Lower leg skin (tissue), 3 donors: Measurements from ENCODE around the gene C8G.

Experiments used
- CTCF ChIP-seq, 3 donors: fragments of 450-650 bp; IDR thresholded peaks; one replicate each; pipeline ENCODE4 v1.5.1; 2016; ENCODE audit warnings: antibody characterized with exemption in 3 of 3, mild to moderate bottlenecking in 3 of 3, moderate library complexity in 2 of 3
- POLR2A ChIP-seq, 2 donors: fragments of 450-650 bp; IDR thresholded peaks; one replicate each; pipeline ENCODE4 v1.6.1; 2016 to 2017; ENCODE audit warnings: antibody characterized with exemption in 2 of 2, mild to moderate bottlenecking in 1 of 2, moderate library complexity in 1 of 2

- no peak for TF ChIP-seq CTCF (IDR thresholded peaks at IDR 0.05)
- TF ChIP-seq POLR2A (IDR thresholded peaks at IDR 0.05) = no peak
These were observed 43.4 kb upstream of the C8G start for GRCh38 chr9:136901516-136902258.
